GM18951 (cell line): ENCODE results near the gene ENG.

Source experiments
- POLR2A ChIP-seq: IDR thresholded peaks from 4 replicates; pipeline ENCODE4 v1.6.1; 2011; ENCODE audit warnings: mild to moderate bottlenecking; ENCODE audit not compliant: insufficient read length, insufficient read depth; ENCODE audit errors: extremely low read depth
- in situ Hi-C: fragments of 300-500 bp; cut with MboI; formaldehyde crosslinking; loops from one replicate; pipeline ENCODE4 v1.12.0; 2022; ENCODE audit warnings: low sequenced_read_pairs, mixed read lengths, inconsistent platforms; ENCODE audit not compliant: unreplicated experiment

ENG gene

GRCh38 chr9:127769929-127770582, 84.4 kb downstream of the ENG start:
- no peak for TF ChIP-seq POLR2A
- in situ Hi-C loops: no loop called here

DNA sequence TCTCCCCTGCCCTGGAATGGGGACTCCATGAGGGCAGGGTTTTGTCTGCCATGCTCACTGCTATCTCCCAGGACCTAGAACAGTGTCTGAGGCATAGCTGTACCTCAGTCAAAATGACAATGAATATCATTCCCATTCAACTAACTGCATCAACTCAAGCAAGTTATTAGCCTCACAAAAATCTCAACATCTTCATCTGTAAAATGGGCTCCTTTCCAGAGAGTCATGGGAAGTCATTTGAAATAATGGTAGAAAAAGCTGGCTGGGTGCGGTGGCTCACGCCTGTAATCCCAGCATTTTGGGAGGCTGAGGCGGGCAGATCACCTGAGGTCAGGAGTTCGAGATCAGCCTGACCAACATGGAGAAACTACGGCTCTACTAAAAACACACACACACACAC, 85.4 kb downstream of the ENG start:
- in situ Hi-C loops: no loop called here
- no peak for TF ChIP-seq POLR2A

DNA sequence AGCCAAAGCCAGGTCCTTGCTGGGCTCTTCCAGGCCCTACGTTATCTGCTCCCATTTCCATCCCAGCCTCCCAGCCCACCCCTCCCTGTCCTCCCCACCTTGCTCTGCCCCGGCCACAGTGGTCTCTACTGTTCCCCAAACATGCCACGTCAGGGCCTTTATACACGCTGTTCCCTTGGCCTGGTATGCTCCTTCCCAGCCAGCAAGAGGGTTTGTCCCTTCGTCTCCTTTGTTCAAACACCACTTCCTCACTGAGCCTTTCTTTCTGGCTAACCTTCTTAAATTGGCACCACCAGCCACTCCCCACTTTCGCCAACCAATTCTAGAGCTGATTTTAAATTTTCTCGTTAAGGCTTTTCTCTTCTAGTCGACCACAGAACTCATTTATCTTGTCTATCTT, 85.8 kb downstream of the ENG start:
- in situ Hi-C loops: no loop called here
- TF ChIP-seq POLR2A: no peak

DNA sequence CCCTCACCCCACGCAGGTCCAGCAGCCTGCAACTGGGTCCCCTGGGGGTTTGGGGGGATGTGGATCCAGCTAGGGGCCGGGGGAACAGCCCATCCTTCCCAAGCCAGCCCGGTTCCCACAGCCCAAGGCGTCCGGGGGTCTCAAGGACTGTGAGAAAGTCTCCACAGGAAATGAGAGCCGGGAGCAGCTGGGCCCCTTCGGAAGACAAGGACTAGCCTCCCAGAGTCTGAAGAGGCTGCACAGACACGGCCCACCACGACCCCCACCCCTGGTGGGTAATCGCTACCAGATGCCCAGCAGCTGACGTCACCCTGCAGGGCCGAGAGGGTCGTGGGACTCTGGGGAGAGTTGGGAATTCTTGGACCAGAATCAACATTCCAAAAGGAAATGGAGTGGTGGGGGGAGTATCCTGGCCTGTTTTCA, 86.5 kb downstream of the ENG start:
- in situ Hi-C loops: no loop called here
- no peak for TF ChIP-seq POLR2A

- TF ChIP-seq POLR2A: no peak
- in situ Hi-C loops: no loop called here
Observed at GRCh38 chr9:127767410-127767809, 87.0 kb downstream of the ENG start.

DNA sequence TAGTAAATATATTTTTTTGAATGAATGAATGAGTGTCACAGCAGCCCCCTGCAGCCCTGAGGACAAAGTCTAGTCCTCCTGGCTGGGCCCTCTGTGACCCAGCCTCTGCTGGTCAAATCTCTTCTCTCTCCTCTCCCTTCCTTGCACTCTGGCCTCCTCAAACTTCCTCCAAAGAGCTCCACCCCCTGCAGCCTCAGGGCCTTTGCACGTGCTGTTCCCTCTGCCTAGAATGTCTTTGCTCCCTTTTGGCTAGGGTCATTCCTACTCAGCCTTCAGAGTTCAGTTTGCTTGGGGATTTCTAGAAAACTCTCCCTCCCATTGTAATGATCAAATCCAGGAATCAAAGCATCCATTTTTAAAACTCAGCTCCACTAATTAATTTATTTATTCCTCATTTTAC, 89.0 kb downstream of the ENG start:
- no peak for TF ChIP-seq POLR2A
- in situ Hi-C loops: no loop called here
